ENCODE results near the gene SLC39A9.
"Not testable (repeated sequence)": the region's sequence is repeated elsewhere in the genome, so short reads cannot be mapped to it uniquely, and the experiment has no call there.

SLC39A9 gene

DNA sequence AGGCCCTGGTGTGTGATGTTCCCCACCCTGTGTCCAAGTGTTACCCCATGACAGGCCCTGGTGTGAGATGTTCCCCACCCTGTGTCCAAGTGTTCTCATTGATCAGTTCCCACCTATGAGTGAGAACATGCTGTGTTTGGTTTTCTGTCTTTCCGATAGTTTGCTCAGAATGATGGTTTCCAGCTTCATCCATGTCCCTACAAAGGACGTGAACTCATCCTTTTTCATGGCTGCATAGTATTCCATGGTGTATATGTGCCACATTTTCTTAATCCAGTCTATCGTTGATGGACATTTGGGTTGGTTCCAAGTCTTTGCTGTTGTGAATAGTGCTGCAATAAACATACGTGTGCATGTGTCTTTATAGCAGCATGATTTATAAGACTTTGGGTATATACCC lies 17.6 kb downstream of the SLC39A9 start:
- FAIRE-seq; DNase-seq (ENCODE audit: insufficient read length, low spot score): not testable (repeated sequence)

DNA sequence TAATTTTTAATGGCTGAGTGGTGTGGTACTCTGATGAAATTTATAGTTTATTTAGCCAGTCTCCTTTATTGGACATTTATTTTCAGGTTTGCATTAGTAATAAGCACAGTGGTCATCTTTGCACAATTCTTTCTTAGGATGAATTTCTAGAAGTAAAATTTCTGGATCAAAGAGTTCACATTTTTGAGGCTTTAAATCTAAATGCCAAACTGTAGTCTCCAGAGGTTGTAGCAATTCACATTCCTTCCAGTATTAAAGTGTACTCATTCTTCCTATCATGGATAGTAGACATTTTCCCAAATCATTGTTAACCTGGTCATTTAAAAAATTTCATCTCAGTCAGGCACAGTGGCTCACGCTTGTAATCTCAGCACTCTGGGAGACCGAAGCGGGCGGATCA lies 24.8 kb downstream of the SLC39A9 start:
- DNase-seq (ENCODE audit: insufficient read length, low spot score): no peak
- no peak for FAIRE-seq

DNA sequence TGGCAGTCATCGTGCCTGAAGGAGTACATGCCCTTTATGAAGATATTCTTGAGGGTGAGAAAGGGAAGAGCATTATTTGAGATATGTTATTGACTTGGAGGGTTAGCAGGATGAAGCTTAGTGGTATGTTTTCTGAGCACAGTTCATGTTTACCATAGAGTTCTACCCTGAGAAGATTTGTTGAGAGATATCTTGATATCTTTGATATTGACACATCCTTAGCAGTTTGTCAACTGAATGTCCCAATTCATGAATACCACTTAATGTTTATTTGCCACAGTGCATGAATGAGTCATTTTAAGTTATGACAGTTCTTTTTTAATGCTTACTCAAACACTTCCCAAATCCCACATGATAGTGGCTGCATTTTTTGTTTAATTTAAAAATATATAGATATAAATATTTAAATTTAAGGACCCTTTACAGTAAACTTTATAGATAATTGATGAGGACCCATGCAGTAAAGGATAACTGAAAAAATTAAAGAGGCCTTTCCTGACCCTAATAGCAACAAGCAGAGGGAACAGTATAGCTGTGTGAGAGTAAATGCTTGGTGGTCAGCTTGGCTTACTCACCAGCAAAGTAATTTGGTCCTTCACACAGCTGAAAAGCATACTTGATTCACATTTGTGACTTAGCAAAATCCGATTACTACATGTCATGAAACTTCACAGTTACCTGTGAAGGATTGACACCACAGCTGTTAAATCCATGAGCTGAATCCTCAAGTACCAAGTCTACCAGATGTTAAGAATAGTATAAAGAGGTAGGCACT lies 25.8 kb downstream of the SLC39A9 start:
- FAIRE-seq (no peak), DNase-seq (ENCODE audit: insufficient read length, low spot score) (no peak)

DNA sequence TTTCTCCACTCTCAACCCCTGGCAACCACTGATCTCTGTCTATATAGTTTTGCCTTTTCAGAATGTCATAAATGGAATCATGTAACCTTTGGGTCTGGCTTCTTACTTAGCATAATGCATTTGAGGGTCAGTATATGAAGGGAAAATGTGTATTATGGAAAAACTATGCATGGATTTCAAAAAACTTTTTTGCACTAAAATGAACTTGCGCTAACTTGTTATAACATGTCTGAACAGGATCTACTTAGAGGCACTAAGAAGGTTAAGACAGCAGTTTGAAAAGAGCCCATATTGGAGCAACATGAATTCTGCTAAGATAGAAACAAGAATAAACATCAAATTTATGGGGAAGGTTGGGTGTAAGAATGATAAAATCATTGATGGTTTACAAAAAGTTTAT lies 29.1 kb downstream of the SLC39A9 start:
- FAIRE-seq: no peak
- DNase-seq (ENCODE audit: insufficient read length, low spot score): no peak

DNA sequence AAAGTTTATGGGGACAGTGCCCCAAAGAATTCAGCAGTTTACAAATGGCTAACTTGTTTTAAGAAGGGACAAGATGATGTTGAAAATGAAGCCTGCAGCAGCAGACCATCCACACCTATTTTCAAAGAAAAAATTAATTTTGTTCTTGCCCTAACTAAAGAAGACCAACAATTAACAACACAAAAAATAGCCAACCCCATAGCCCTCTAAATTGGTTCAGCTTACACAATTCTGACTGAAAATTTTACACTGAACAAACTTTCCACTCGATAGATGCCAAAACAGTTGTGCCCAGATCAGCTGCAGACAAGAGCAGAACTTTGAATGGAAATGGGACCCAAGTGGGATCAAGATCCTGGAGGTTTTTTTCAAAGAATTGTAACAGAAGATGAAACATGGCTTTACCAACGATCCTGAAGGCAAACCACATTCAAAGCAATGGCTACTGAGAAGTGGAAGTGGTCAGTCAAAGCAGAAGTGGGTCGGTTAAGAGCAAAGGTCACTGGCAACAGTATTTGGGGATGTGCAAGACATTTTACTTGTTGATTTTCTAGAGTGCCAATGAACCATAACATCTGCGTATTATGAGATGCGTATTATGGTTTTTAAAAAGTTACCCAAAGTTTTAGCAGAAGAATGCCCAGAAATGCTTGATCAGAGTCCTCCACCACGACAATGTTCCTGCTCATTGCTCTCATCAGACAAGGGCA lies 30.0 kb downstream of the SLC39A9 start:
- FAIRE-seq: peak; percentile 95
- DNase-seq (ENCODE audit: insufficient read length, low spot score): peak; percentile 28

DNA sequence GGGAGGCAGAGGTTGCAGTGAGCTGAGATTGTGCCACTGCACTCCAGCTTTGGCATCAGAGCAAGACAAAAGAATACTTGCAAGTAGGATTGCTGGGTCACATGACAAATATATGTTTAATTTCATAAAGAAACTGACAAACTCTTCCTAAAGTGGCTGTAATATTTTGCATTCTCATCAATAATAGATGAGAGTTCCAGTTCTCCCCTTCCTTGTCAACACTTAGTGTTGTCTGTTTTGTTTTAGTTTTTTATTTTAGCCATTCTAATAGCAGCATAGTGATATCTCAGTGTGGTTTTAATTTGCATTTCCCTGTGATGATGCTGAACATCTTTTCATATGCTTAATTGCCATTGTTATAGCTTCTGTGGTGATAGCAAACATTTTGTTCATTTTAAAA lies 31.2 kb downstream of the SLC39A9 start:
- DNase-seq (ENCODE audit: insufficient read length, low spot score) (no peak), FAIRE-seq (no peak)

DNA sequence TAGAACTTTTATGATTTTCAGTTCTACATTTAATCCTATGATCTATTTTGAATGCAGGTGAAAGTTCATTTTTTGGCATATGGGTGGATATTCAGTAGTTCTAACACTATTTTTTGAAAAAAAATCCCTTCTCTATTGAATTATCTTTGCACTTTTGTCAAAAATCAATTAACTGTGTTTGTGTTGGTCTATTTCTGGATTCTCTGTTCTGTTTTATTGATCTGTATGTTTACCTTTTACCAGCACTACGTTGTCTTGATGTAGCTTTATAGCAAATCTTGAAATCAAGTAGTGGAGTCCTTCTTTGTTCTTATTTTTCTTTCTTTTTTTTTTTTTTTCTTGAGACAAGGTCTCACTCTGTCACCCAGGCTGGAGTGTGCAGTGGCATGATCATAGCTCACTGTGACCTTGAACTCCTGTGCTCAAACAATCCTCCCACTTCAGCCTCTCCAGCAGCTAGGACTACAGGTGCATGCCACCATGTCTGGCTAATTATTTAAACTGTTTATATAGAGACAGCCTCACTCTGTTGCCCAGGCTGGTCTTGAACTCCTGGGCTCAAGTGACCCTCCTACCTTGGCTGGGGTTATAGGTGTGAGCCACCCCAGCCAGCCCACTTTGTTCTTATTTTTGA lies 31.9 kb downstream of the SLC39A9 start:
- DNase-seq (ENCODE audit: insufficient read length, low spot score) (no peak), FAIRE-seq (peak; percentile 26)

DNA sequence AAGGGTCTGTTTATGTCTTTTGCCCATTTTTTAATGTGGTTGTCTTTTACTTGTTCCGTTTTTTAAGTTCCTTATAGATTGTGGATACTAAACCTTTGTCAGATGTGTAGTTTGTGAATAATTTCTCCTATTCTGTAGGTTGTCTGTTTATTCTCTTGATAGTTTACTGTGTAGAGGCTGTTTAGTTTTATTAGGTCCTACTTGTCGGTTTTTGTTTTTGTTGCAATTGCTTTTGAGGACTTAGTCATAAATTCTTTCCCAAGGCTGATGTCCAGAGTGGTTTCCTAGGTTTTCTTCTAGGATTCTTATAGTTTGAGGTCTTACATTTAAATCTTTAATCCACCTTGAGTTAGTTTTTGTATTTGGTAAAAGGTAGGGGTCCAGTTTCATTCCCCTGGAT lies 33.9 kb downstream of the SLC39A9 start:
- no peak for FAIRE-seq
- no peak for DNase-seq (ENCODE audit: insufficient read length, low spot score)

DNA sequence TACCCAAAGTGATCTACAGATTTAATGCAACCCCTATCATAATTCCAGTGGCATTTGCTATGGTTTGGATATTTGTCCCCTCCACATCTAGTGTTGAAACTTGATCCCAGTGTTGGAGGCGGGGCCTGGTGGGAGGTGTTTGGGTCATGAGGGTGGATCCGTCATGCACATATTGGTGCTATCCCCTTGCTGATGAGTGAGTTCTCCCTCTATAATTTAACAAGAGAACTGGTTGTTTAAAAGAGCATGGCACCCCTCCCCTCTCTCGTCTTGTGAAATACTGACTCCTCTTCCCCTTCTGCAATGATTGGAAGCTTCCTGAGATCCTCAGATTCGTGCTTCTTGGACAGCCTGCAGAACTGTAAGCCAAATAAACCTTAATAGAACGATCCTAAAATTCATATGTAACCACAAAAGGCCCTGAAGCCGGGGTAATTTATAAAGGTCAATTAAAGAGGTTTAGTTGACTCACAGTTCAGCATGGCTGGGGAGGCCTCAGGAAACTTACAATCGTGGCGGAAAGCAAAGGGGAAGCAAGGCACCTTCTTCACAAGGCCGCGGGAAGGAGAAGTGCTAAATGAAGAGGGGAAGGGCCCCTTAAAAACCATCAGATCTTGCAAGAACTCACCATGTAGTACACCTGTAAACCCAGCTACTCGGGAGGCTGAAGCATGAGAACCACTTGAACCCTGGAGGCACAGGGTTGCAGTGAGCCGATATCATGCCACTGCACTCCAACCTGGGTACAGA lies 41.2 kb downstream of the SLC39A9 start:
- FAIRE-seq: peak; percentile 42
- no peak for DNase-seq (ENCODE audit: insufficient read length, low spot score)

DNA sequence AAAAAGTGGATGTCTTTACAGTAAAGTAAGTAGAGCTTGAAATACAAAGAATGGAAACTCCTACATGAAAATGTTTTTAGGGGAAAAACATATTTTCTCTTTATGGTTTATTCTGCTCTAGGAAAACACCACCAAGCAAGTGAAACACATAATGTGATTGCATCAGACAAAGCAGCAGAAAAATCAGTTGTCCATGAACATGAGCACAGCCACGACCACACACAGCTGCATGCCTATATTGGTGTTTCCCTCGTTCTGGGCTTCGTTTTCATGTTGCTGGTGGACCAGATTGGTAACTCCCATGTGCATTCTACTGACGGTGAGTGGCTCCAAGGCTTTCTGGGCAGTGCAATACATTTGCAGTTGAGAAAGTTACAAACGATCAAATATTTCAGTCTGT lies 43.5 kb downstream of the SLC39A9 start:
- FAIRE-seq: peak; percentile 96
- no peak for DNase-seq (ENCODE audit: insufficient read length, low spot score)

DNA sequence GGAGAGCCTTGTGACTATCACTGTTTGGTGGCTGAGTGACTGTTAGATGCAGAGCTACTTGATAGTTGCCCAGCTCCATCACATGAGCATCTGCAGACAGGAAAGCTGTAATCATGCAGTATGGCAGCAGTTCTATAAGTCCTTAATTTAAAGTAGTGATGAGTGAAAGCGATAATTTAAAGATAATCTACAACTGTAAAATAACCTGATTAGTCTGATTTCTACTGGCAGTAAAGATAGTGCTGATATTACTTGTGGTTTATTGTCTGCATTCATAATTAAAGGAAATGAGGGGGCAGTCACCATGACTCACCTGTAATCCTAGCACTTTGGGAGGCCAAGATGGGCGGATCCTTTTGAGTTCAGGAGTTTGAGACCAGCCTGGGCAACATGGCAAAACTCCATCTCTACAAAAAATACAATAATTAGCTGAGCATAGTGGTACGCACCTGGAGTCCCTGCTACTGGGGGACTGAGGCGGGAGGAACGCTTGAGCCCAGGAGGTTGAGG lies 44.9 kb downstream of the SLC39A9 start:
- DNase-seq (ENCODE audit: insufficient read length, low spot score) (no peak), FAIRE-seq (no peak)

DNA sequence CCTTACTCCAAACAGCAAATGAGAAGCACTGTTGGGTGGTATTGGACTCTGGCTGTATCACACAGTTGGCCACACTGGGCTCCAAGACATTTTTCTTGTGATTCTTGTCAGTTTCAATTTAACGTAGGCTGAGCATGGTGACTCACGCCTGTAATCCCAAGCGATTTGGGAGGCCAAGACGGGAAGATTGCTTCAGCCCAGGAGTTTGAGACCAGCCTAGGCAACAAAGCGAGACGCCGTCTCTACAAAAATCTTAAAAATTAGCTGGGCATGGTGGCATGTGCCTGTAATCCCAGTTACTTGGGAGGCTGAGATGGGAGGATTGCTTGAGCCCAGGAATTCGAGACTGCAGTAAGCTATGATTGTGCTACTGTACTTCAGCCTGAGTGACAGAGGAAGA lies 50.7 kb downstream of the SLC39A9 start:
- FAIRE-seq (no peak), DNase-seq (ENCODE audit: insufficient read length, low spot score) (no peak)

DNA sequence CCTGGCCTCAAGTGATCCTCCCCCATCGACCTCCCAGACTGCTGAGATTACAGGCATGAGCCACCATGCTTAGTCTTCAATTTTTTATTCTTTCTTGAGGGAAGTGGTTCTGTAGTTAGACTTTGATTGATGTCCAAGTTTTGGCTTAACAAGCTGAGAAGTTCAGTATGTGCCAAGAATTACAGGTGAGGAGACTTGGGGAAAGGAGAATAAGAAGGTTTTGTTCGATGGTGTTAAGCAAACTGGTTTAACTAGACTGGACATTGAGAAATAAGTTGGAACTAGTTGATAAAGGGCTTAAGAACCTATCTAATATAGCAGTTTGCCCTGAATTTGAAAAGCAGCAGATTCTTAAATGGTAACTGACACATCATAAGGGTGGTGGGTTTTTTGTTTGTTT lies 53.4 kb downstream of the SLC39A9 start:
- DNase-seq (ENCODE audit: insufficient read length, low spot score): no peak
- no peak for FAIRE-seq

DNA sequence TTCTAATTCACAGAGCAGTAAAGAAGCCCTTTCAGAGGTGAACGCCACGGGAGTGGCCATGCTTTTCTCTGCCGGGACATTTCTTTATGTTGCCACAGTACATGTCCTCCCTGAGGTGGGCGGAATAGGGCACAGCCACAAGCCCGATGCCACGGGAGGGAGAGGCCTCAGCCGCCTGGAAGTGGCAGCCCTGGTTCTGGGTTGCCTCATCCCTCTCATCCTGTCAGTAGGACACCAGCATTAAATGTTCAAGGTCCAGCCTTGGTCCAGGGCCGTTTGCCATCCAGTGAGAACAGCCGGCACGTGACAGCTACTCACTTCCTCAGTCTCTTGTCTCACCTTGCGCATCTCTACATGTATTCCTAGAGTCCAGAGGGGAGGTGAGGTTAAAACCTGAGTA lies 59.9 kb downstream of the SLC39A9 start:
- FAIRE-seq (no peak), DNase-seq (ENCODE audit: insufficient read length, low spot score) (no peak)

DNA sequence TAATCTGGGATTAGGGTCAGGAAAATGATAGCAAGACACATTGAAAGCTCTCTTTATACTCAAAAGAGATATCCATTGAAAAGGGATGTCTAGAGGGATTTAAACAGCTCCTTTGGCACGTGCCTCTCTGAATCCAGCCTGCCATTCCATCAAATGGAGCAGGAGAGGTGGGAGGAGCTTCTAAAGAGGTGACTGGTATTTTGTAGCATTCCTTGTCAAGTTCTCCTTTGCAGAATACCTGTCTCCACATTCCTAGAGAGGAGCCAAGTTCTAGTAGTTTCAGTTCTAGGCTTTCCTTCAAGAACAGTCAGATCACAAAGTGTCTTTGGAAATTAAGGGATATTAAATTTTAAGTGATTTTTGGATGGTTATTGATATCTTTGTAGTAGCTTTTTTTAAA lies 60.6 kb downstream of the SLC39A9 start:
- DNase-seq (ENCODE audit: insufficient read length, low spot score) (no peak), FAIRE-seq (no peak)

DNA sequence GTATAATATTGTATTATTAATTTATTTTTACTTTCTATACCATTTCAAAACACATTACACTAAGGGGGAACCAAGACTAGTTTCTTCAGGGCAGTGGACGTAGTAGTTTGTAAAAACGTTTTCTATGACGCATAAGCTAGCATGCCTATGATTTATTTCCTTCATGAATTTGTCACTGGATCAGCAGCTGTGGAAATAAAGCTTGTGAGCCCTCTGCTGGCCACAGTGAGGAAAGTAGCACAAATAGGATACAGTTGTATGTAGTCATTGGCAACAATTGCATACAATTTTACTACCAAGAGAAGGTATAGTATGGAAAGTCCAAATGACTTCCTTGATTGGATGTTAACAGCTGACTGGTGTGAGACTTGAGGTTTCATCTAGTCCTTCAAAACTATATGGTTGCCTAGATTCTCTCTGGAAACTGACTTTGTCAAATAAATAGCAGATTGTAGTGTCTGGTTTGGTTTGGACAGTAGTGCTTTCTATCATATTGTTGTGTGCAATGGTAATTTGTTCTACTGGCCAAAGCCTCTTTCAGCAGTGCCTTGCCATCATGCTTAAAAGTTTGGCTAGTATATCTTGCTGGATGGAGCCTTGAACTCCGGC lies 61.7 kb downstream of the SLC39A9 start:
- FAIRE-seq: peak; percentile 79
- no peak for DNase-seq (ENCODE audit: insufficient read length, low spot score)

DNA sequence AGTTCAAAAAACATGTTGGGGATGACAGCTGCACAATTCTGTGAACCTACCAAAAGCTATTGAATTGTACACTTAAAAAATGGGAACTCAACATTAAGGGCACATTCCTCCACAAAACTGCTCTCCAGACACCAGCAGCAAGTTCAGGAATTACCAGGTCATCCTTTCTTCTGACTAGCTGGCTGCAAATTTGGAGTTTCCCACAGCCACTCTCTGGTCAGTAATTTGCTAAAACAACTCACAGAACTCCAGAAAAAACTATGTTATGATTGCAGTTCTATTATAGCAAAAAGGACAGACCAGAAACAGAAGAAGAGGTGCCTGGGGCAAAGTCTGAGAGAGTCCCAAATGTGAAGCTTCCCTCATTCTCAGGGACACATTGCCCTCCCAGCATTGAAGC lies 65.9 kb downstream of the SLC39A9 start:
- no peak for FAIRE-seq
- no peak for DNase-seq (ENCODE audit: insufficient read length, low spot score)

DNA sequence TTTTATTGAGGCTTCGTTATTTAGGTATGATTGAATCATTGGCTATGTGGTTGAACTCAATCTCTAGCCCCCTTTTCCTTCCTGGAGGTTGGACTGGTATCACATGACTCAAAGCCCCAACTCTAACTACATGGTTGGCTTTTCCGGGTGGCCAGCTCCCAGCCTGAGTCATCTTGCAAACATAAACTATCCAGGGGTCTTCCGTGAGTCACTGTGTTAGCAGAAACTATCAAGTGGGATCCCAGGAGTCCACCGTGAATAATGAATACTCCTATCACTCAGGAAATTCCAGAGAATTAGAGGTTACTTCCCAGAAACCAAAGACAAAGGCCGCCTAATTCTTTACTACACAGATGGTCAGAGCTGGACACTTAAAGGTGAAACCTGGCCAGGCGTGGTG lies 66.3 kb downstream of the SLC39A9 start:
- FAIRE-seq (no peak), DNase-seq (ENCODE audit: insufficient read length, low spot score) (no peak)

DNA sequence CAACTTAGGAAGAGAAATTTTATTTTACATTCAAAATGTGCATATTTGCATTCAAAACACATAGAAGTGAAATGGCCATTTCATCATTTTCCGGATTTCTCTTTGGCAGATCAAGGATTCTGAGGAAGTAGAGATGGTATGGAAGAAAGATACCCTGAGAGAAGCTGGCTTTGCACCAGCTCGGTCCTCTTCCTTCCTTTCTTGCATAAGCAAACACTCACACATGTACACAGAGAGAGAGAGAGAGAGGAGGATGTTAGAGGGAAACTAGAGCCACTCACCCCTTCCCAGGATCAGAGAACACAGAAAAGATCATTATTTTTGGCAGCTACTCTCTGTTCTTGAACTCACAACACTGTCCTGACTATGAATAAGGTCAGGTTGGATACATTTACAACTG lies 70.5 kb downstream of the SLC39A9 start:
- FAIRE-seq (no peak), DNase-seq (ENCODE audit: insufficient read length, low spot score) (no peak)

DNA sequence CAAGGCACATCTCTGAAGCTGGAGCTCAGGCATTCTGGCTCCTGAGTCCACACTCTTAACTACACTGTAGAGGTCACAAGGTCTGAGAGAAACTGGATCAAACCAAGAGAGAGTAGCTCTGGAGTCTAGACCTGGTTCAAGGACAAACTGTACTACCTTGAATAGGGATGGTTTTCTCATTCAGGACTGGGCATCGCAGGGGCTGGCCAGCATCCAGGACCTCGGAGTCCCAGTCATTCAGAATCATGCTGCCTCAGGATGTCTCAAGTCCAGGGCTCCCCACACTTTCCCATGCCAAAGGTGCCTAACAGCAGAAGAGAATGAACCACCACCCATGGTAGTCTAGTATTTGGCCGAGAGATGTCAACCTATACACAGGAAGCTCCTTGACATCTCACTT lies 72.9 kb downstream of the SLC39A9 start:
- FAIRE-seq: no peak
- DNase-seq (ENCODE audit: insufficient read length, low spot score): no peak

DNA sequence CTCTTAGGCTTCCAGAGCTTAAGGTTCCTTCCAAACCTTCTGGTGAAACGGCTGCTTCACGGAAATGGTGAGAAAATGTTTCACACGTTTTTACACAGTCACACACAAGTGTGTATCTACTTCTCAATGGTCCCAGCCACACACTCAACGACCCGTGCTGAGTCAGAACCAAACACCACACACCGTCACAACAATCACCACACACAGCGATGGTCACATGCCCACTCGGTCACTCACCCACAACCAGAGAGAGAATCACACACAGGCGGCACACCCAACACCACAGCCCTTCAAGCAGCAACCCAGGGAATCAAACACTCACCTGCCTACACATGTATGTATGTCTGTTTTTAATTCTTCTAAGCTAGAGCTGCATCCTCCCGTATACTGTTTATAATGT lies 73.4 kb downstream of the SLC39A9 start:
- FAIRE-seq: no peak
- DNase-seq (ENCODE audit: insufficient read length, low spot score): no peak
